HG03469 (cell line): ENCODE measurements around the gene FEM1C.

Experiments used
- ATAC-seq: cut with Tn5 transposase; IDR thresholded peaks from one replicate; pipeline ENCODE4 v1.9.1; 2021; ENCODE audit warnings: mild to moderate bottlenecking, moderate library complexity, moderate number of reproducible peaks; ENCODE audit not compliant: unreplicated experiment

Gene FEM1C

GRCh38 chr5:115557667-115558387, 13.3 kb upstream of the FEM1C start:
- no peak for ATAC-seq

DNA sequence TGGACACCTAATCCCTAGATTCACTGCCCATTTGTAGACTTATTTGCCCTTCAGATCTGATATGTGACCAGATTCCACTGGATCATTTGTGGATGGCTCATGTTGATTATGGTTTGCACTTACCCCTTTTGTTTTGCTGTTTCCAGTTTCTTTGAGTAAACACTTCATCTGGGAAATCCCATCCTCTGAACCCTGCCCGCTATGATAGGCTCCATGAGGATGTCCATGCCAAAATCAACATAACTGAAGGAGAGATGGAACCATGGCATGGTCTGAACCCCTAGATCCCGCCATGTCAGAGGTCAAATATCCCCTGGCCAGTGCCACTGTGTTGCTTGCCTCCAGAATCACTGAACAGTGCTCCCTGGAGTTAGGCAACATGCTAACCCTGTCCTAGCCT, 11.7 kb upstream of the FEM1C start:
- no peak for ATAC-seq

GRCh38 chr5:115555084-115555633, 10.6 kb upstream of the FEM1C start:
- ATAC-seq: no peak

DNA sequence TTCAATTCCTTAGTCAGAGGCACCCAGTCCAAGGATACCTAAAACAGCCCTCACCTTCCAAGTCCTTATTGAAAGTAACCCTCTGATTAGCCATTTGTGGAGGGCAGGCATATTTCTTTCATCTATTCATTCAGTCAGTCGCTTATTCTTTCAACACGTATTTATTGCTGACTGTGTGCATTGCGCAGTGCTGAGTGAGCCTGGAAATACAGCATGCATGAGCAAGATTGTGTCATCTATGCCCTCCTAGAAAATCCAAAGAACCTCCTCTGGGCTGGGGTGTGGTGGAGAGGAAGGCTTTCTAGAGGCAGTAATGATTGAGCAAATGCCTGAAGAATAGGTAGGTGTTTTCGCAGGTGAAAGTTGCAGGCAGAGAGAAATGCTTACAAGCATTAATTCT, 8.5 kb upstream of the FEM1C start:
- no peak for ATAC-seq

DNA sequence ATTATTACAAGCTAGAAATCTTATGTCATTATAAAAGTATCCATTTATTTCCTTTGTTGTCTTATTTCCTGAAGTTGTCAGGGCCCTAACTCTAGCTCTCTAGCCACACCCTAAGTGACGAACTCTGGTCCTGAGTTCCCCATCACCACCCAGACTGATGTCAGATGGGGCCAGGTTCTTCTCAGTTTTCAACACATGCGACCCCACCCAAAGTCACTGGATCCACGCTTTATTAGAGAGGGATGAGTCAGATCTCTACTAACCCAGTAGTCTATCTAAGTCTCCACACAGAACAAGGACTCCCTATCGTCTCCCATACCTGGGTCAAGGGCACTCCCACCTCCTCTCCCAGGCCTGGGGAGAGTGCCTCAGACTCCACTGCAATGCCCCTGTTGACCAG, 6.8 kb upstream of the FEM1C start:
- ATAC-seq: no peak

DNA sequence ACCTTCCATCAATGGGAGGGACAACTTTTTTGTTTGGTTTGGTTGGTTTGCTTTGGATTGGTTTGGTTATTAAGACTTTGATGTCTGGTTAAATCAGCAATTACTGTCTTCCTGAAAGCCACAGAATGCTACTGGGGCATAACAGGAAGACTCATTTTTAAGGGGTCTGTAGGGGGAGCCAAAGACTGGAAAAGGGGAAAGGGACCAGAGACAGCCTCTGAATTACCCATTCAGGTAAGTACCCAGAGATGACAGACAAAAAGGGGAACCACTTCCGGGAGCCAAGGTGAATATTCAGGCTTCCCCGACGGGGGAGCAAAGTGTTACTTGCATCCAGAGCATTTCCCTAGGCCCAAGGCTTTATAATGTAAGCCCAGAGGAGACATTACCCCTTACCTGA, 4.6 kb upstream of the FEM1C start:
- no peak for ATAC-seq

GRCh38 chr5:115548683-115549082, 4.1 kb upstream of the FEM1C start:
- no peak for ATAC-seq

GRCh38 chr5:115545351-115545882, 842 bp upstream of the FEM1C start:
- no peak for ATAC-seq

DNA sequence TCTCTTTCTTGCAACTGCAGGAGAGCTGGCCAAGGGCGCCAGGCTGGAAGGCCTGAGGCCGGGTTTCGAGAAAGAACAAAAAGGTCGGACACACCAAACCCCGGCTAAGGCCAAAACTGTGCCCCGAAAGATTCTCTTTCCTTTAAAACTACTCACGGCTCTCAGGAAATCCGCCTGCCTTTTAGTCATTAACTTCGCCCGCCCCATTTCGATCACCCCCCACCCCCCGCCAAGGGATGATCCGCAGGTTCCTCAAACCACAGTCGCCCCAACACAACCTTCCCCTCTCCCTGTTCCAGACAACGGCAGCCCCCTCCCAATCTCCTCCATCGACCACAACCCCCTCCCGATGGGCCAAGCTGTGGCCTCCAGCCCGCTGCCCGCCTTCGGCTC, 536 bp downstream of the FEM1C start:
- no peak for ATAC-seq

- peak; percentile 20 for ATAC-seq
Measured at GRCh38 chr5:115543365-115544042, 1.1 kb downstream of the FEM1C start.

GRCh38 chr5:115542651-115543364, 1.8 kb downstream of the FEM1C start:
- no peak for ATAC-seq

GRCh38 chr5:115542086-115542485, 2.5 kb downstream of the FEM1C start:
- no peak for ATAC-seq

DNA sequence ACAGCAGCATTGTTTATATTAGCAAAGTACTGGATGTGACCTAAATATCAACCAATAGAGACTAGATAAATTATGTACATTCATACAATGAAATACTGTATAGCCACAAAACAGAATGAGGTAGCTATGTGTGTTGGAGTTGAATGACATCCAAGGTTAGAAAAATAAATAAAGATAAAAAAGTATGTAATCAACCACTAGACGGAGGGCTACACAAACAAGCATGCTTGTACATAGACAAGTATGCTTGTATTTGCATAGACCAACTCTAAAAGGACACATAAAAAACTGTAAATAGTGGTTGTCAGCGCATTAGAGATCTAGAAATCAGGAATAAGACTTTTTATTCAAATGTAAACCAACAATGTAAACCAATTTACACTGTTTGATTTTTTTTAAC, 3.0 kb downstream of the FEM1C start:
- ATAC-seq: no peak

- no peak for ATAC-seq
Measured at GRCh38 chr5:115535479-115536035, 9.0 kb downstream of the FEM1C start.

DNA sequence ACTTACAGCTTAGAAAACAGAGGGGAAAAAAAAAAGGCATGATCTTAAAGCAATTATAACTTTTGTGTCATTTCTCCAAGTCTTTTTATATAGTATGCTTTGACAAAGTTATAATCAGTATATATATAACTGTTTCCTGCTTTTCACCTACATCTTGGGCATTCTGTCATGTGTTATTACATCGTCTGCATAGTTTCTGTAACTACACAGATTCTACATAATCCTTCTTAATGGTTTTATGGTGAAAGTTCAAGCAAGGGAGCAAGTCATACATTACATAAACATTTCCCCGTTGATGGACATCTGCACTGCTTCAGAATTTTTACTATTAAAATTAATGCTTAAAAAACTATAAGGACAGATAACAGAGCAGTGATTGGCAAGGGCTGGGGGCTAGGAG, 12.1 kb downstream of the FEM1C start:
- no peak for ATAC-seq

DNA sequence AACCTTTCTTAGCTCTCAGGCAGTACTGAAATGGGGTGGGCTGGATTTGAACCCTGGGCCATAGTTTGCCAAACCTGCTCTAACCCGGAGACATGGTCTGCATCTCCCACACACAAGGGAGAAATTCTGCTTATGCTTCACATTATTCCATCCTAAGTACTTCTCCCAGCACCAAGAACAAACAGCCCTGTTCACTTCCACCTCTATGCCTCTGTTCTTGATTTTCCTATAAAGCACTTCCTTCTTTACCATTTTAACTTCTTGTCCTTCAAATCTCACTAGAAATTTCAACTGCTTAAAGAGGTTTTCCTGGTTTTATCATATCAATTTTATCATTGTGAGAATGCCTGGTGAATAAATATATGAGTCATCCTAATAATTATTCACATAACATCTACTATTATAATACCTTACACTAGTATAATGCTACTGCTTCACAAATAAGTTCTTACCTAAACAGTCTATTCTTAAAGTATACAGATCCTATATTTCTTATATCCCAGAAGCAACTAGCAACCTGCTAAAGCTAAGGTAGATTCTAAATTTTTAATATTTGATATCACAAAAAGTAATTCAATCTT, 12.7 kb downstream of the FEM1C start:
- ATAC-seq: no peak

DNA sequence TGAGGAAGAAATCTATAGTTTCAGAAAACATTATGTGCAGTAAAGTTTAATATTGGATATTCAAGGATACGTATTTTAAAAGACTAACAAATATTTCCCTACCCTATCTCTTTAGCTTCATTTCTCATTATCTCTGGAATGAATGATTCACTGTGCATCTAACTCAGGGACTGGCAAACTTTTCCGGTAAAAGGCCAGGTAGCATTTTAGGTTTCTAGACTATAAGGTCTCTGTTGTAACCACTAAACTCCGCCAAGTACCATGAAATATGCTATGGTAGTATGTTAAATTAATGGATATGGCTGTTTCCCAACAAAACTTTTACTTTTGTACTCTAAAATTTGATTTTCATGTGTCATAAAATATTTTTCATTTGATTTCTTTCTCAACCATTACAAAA, 13.2 kb downstream of the FEM1C start:
- ATAC-seq: no peak

GRCh38 chr5:115530426-115530825, 14.1 kb downstream of the FEM1C start:
- ATAC-seq: no peak

- ATAC-seq: no peak
Measured at GRCh38 chr5:115526604-115527003, 18.0 kb downstream of the FEM1C start.

DNA sequence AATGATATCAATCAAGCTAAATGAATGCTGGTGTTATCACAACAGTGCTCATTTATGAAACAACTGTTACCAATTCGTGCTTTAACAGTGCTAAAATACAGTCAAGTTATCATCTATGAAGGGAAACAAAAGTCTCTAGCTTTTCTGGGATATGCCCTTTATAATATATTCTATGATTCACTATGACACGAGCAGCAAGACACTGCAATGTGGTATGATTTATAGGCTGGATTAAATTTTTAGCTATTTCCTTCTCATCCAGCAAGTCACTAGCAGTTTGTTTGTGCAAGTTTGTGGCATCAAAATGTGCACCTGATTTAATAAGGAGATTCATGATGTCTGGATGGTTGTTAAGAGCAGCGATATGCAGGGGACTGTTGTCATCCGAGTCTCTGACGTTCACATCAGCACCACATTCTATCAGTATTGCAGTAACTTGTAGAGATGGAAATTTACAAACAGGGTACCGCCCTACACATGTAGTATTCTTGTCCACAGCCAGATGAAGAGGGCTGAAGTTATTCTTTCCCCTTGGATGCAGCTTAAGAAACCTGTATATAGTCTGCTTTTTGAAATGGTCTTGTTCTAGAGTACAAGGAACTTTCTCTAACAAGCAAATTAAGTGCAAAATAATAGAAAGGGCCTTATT, 20.3 kb downstream of the FEM1C start:
- no peak for ATAC-seq
